ENCODE data around the gene SYT13.
"Not testable (repeated sequence)": the region's sequence is repeated elsewhere in the genome, so short reads cannot be mapped to it uniquely, and the experiment has no call there.

SYT13 gene

DNA sequence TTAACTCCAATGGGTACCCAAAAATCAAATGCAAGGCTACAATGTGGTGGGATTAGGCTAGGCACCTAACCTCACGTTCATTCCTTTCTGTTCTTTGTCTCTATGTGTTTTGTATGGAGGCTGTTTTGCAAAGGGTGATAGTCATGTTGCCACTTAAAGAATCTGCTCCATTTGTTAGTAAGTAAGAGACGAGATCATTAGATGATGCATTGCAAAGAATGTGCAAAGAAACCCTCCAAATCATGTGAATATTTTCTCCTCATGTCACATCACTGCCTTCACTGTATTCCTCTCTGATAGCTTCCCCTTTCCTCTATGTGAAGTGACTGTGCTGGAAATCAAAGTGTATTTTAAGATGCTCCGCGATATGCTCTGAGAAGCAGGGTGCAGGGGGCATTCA lies 11.9 kb downstream of the SYT13 start:
- no peak for DNase-seq (ENCODE audit: low spot score)

GRCh38 chr11:45273509-45273908 lies 12.6 kb downstream of the SYT13 start:
- no peak for DNase-seq (ENCODE audit: low spot score)

DNA sequence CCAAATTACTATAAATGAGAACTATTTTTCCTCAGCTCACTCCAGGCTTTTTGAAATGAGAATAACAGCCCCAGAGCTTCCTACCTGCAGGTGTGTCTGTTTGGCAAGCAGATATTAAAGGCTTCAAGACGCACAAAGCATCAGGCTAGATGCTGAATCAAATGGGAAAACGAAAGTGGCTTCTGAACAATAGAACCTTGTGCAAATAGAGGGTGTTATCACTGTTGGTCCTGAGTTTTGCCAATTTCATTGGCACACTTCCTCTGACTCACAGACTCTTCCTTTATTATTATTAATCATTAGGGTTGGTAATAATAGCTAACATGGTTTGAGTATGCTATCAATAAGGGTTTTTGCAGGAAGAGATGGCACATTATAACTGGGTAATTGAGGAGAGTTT lies 13.4 kb downstream of the SYT13 start:
- DNase-seq (ENCODE audit: low spot score) = no peak

DNA sequence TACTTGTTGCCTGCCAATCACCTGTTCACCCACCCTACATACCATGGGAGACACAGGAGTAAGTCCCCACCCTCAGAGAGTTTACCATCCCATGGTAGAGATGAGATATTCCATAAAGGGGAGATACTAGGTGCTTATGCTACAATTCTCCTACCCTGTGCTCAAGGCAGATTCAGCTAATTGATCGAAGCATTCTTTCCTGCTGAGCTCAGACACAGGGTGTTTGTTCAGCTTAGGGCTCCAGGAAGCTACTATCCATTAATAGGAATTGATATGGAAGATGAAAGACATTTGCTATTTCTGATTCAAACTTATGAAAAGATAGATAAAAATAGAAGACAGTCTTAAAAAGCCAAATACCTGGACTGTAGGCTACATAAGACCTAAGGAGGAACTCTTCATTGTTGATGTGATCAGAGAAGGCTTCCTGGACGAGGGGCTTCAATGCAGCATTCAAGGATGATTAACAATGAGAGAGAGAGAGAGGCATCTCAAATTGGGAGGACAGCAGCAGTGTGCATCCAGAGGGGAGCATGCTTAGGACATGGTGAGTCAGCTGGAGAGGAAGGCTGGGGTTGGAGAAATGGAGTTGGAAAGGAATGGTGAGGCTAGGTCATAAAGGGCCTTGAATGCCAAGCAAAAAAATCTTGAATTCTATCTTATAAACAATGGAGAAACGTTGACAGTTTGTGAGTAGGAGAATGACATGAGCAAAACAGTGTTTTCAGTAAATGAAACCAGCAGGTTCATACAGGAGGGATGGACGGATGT lies 15.0 kb downstream of the SYT13 start:
- DNase-seq (ENCODE audit: low spot score) = no peak

DNA sequence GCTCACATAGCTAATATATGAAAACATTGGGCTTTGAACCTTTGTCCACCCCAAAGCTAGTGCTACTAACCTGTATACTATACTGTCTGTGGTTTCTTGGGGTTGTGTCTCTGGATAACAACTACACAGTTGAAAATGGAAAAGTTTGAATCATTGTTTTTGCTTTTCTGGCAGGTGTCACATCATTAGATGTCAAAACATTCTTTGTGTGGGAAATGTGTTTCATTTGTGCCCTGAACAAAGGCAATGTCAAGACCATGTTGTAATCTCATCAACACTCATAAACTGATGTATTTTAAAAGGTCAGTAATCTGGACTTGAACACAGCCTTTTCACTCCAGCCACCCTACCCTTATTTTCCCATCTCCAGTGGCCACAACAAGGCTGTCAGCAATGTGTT lies 16.5 kb downstream of the SYT13 start:
- no peak for DNase-seq (ENCODE audit: low spot score)

GRCh38 chr11:45267652-45268299 lies 18.4 kb downstream of the SYT13 start:
- no peak for DNase-seq (ENCODE audit: low spot score)

DNA sequence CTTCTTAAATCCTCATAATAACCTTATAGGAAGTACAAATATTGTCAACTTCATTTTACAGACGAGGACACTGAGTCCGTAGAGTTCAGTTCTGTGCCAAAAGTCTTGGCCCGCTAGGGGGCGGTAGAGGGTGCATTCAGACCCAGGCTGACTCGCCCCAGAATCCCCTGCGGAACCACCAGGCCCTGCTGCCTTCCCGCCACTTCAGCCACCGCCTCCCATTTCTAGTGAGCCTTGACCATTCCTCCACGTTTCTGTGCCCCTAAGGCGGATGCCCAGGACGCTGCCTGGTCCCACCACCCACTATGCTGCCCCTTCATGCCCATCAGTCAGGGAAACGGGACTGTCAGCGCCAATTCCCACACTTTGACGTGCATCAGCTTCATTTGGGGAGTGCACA lies 19.1 kb downstream of the SYT13 start:
- DNase-seq (ENCODE audit: low spot score) = no peak

DNA sequence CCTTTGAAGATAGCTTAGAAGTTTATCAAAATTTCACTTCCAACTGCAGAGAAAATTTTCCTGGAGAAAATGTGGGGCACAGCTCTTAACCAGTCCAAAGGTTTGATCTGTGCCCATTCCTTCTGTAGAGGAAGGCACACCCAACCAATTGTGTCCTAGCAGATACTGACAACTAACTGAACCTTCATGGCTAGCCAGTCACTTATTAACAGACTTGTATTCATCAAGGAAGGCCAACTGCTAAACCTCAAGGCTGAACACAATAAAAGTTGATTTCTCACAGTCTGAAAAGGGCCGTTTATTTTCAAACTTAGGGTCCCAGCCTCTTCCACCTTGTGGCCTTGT lies 19.5 kb downstream of the SYT13 start:
- no peak for DNase-seq (ENCODE audit: low spot score)

GRCh38 chr11:45265969-45266675 lies 20.0 kb downstream of the SYT13 start:
- DNase-seq (ENCODE audit: low spot score) = no peak

DNA sequence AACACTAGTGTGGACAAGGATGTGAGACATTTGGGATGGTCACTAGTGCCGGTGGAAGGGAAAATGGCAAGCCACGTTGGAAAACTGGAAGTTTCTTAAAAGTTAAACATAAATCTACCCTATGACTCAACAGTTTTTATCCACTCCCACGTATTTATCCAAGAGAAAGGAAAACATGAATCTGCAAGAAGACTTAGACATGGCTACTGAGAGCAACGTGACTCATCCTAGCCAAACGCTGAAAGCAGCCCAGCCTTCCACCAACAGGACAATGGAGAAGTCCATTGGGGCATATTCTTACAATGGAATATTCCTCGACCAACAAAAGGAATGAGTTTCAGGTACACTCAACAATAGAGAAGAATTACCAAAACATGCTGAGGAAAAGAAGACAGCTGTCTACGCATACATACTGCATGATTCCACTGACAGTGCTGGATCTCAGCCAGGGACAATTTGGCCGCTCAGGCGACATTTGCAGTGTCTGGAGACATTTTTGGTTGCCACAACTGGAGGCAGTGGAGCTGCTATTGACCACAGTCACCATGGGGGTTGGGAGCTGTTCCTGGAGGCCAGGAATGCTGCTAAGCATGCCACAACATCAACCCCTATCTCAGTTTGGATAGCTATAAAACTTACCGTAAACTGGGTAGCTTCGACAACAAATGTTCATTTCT lies 21.2 kb downstream of the SYT13 start:
- no peak for DNase-seq (ENCODE audit: low spot score)

DNA sequence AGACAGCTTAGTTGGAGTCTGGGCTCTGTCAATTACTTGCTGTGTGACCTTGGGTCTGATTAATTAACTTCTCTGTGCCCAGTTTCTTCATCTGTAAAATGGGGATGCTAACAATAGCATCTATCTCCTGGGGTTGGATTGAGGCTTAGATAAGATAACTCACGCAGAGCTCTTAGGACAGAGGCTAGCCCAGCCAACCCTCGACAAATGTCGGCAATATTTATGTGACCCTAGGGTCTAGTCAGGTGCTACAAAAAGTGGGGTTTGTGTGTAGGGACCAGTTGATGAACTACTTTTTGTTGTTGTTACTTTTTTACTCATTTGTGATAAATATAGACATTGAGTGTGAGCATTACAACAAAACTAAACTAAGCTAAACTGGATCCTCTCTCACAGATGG lies 22.4 kb downstream of the SYT13 start:
- no peak for DNase-seq (ENCODE audit: low spot score)

DNA sequence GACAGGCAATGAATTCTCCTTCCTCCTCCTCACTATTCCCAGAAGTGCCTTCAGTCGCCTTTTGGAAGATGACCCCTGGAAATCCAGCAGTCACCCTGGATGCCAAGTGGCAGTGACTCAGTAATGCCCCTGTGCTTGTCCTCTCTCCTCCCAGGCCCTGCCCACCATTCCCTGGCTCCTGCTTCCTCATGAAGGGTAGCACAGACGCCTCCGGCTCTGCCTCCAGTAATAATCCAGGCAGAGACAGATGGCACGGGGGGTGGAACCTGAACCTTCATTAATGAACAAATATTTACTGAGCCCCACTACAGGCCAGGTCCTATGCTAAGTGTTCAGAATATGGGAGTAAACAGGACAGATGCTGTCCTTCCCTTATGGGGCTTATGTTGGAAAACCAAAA lies 23.2 kb downstream of the SYT13 start:
- DNase-seq (ENCODE audit: low spot score) = no peak

GRCh38 chr11:45260071-45260470 lies 26.1 kb downstream of the SYT13 start:
- no peak for DNase-seq (ENCODE audit: low spot score)

DNA sequence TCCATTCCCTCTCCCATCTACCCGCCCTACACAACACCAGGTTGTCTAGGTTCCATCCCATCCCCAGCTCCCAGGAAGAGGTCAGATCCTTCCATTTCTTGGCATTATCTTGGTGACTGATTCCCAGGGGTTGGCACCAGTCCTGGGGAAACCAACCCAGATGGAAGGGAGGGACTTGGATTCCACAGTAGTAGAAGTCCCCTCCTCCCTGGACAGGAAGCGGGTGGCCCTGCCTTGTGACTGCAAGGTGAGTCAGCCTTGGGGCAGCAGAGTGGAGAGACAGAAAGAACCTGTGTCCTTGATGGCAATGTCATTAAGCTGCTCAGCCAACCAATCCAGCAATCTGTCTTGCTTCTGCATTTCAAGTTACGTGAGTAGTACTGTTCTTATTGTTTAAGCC lies 26.5 kb downstream of the SYT13 start:
- DNase-seq (ENCODE audit: low spot score) = no peak

DNA sequence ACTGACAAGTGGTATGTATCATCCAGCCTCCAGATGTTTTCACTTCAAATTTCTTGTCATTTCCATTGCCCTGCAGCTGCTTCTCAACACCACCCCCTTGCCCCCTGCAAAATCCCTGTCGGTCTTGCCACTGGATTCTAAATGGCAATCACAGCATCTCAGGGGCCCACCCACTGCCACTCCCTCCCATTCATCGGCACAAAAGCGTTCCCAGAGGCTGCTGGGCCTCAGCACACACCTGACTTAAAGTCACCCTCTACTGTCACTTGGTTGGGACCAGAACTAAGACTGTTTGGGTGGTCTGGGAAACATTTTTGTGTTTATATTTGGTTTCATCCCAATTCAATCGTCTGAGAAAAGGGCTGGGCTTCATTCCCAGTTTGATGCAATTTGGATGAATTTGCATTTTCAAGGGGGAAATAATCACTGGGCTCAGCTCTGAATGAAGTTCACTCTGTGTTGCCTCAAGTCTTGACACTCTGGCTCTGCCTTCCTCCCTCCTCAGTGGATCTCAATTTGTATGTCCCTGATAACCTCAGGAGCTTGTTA lies 27.1 kb downstream of the SYT13 start:
- no peak for DNase-seq (ENCODE audit: low spot score)

GRCh38 chr11:45254070-45254469 lies 32.1 kb downstream of the SYT13 start:
- no peak for DNase-seq (ENCODE audit: low spot score)

DNA sequence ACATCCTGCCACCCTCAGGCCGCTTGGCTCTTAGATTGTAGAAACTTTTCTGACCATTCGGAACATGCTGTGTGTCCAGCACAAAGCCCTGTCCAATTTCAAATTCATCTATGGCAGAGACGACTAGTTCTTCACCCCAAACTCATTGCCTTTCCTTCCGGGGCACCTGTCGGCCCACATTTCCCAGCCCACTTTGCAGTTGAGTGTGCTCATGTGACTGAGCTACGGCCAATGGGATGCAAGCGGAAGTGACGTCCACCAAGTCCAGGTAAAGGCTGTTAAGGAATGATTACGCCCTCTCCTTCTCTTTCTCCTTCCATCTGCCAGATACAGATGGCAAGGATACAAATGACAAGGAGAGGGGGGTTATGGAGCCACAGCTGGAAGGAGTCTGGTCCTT lies 32.5 kb downstream of the SYT13 start:
- DNase-seq (ENCODE audit: low spot score) = no peak

DNA sequence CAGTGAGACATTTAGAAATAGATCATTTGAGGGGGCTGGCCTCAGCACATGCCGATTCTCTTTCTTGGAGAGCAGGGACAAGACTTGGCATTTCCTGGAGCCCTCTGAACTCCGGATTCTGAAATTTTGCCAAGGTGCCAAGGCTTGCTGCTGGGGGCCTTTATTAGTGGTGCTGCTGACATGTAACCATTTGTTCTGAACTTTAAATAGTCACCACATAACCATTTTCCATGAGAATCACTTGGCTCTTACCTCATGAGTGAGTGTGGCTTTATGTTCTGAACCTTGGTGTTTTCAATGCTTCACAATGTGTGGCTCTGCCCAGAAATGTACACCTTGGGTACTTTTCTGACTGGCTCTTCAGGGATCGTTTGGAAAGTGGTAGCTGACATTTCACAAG lies 33.3 kb downstream of the SYT13 start:
- DNase-seq (ENCODE audit: low spot score) = no peak

GRCh38 chr11:45252134-45252856 lies 33.8 kb downstream of the SYT13 start:
- DNase-seq (ENCODE audit: low spot score) = no peak

DNA sequence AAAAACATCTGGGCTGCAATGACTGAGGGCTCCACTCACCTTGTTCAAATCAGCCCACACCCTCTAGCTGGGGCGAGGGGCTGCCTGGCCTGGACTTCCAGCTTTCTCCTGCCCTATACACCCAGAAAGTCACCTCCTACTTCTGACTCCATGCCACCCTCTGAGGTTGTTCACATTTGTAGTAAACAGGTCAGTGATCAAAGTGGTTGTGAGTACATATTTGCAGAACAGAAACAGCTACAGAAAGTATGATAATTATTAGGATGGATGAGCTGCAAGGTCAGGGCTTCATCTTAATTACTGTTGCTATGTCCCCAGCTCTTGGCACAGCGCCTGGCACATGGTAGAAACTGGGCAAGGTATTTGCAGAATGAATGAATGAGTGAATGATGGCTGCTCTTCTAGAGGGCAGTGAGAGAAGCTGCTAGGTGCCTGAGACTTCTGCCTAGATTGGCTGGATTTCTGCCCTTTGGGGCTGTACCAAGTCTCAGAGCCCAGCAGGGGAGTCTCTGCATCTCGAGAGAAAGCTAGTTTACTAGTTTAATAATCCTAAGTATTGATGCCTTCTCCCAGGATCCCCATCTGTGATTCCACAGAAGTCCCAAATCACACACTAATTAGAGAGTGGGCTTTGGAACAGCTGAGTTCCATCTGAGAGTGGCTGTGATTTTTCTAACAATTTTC lies 36.0 kb downstream of the SYT13 start:
- DNase-seq (ENCODE audit: low spot score) = no peak

GRCh38 chr11:45249372-45249771 lies 36.8 kb downstream of the SYT13 start:
- not testable (repeated sequence) for DNase-seq (ENCODE audit: low spot score)

All from CD4-positive, alpha-beta T cell treated with Interleukin-2 at 100 ng/mL for 4 hours (primary cell).